GM19023 (cell line): Measurements from ENCODE around the gene KCNJ12.
"Not testable (repeated sequence)": the region's sequence is repeated elsewhere in the genome, so short reads cannot be mapped to it uniquely, and the experiment has no call there.

Source experiments
- ATAC-seq: cut with Tn5 transposase; IDR thresholded peaks from one replicate; pipeline ENCODE4 v1.9.1; 2021; ENCODE audit warnings: mild to moderate bottlenecking, moderate library complexity; ENCODE audit not compliant: unreplicated experiment

The KCNJ12 gene

DNA sequence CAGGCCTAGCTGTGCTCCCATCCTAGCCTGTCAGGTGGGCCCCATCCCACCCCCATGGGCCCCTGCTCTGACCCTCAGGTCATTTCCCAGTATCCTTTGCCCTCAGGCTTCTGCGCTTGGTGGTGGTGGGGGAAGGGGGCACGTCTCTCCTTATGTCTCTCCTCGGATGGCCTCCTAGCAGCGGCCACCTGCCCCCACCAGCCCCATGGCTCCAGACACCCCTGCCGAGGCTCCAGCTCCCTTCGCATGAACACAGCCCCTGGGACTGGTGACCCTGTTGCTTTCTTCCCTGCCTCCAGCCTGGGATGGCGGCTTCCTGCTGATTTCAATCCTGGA lies 27.3 kb upstream of the KCNJ12 start:
- ATAC-seq, result not testable (repeated sequence)

DNA sequence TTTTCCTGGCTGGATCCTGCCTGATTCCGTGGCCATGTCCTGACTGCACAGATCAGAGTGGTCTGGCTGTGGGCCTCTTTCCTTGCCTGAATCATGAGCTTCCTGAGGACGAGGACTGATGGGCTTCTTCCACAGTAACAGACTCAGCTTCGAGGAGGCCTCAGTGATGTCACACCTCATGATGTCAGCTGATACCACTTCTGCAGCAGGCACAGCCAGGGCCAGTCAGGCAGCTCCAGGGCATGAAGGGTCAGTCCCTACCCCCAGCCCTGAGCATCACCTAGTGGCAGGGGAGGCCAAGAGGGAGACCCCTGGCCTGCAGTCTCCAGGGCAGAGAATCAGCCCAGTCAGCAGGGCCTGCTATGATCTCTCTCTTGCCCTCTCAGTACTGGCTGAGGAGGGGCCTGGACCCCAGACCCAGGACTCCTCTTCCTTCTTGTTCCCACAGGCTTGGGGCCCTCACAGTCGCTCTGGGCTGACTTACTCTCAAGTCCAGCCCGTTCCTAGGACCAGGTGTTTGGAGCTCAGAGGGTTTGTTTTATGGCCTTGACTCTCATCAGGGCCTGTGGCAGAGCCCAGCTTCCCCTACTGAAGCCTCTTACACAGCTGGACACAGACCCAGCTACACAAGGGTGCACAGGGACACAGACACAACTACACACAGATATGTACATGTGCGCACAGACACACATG lies 26.7 kb upstream of the KCNJ12 start:
- not testable (repeated sequence) for ATAC-seq

DNA sequence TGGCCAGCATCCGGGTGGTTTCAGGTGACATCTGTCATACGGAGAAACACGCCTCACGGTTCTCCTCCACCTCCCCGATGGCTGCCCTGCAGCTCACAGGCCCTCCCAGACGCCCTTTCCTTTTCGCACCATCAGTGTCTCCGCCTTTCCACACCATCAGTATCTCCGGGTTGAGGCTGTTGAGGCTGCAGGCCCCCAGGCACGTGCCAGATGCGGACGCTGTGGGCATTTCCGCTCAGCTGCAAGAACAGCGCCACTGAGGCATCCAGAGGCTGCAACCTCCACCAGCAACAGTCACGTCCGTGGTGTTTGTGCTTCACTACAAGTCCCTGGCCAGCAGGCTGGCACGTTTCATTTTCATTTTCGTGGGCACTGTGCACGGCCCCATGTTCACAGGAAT lies 25.7 kb upstream of the KCNJ12 start:
- ATAC-seq, result not testable (repeated sequence)

DNA sequence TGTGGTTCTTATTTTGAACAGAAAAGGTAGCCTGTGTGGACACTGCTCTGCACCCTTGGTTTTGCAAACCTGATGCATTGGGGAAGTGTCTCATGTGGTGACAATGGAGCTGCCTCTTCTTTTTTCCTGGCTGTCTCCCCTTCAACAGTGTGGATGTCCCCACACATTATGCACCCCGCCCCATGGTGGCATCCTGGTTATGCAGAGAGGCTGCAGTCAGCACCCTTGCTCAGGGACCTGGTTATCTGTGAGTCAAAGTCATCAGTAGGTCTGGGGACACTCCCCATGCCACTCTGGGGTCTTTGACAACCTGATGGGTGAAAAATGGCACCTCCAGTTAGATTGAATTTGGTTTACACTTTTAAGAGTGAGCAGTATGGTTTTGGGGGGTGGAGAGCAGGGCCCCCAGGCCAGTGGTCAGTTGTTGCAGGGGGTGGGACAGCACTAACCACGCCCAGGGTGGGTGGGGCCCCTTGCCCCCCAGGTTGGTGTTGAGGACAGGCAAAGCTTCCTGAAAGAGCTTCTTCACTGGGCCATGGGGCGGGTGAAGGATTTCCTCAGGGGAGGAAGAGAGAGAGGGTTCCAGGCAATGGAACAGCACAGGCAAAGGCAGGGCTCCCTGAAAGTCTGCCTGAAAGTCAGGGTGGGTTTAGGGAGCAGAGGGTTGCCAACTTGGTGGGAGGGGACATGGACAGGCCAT lies 24.6 kb upstream of the KCNJ12 start:
- no peak for ATAC-seq

DNA sequence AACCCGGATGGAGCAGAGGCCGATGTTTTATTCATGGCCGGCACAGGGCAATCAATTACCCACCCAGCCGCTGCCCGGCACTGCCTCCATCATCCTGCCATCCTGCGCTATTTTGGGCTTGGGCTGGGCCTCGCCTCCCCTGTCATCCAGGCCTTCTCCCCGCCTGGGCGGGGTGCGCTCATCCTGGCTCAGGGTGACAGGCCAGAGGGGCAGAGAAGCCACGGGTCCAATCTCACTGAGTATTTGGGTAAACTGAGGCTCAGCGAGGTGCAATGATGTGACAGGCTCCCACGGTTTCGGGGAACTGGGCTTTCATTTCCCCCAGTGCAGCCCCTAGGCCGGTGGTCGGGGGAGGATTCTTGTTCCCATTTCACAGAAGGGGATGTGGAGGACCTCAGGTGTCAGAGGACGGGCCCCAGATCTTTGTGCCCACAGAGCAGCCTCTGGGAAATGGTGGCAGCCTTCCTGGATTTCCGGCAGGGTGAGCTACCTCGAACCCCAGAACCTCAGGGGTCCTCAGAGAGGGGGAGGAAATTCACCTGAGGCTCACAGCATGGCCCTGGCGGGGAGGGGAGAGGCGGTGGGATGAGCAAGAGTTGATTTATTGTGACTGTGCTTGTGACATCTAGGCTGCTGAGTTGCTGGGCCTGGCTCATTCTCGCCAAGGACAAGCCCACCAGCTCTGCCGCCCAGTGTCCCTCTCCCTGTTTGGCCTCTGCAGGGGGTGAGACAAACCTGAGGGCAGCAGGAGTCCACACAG lies 23.8 kb upstream of the KCNJ12 start:
- ATAC-seq, result no peak

DNA sequence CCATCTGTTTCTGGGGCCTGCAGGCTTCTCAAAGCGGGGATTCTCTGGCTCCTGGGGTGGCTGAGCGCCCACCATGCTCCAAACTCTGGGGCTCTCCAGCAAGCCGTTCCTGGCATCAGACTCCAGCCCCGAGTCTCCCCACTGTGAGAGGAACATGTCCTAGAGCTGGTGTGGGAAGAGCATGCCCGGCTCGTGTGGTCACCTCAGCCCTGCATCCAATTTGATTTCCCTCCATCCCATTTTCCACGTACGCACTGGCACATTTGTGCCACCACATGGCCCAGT lies 23.2 kb upstream of the KCNJ12 start:
- ATAC-seq, result no peak

DNA sequence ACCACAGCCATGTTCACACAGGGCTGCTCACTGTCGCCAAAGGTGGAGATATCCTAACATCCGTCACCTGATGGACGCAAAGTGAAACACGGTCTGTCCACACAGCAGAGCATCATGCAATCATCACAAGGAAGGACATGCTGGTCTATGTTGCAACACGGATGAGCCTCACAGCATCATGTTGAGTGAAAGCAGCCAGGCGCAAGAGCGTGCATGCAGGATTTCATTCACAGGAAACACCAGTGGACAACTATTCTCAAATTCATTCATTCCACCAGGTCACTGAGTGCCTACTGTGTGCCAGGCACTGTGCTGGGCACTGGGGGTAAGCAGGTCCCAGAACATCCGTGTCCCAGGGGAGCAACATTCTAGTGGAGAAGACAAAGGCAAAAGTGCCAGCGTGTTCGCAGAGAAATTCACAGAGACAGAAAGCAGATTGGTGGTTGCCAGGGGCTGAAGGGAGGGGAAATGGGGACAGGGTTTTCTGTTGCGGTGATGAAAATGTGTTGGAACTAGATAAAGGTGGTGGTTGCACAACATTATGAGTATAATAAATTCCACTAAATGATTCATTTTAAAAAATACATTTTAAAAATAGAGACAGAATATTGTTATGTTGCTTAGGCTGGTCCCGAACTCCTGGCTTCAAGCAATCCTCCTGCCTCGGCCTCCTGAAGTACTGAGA lies 22.7 kb upstream of the KCNJ12 start:
- ATAC-seq, result no peak

DNA sequence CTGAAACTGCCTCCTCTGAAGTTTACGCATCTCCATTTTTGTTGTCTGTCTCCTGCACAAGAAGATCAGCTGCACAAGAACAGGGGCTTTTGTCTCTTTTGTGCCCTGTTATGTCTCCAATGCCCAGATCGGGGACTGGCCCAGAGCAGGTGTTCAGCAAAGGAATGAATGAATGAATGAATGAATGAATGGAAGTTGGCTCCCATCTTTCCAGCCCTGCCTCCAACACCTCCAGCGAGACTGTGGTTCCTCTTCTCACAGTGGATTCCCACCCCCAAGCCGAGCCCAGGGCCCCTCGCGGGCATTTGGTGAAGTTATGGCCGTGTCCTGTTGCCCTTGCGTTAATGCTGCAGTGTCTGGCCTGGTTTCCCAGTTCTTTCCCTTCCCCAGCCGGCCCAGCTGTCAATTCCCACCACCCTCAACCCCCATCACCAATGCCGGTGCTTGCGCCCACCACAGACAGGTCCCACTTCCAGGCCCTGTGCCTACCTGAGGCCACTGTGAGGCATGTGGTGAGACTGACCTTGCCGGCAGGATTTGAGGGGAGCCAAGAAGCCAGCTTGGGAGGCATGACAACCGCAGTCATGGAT lies 21.3 kb upstream of the KCNJ12 start:
- ATAC-seq, result no peak

DNA sequence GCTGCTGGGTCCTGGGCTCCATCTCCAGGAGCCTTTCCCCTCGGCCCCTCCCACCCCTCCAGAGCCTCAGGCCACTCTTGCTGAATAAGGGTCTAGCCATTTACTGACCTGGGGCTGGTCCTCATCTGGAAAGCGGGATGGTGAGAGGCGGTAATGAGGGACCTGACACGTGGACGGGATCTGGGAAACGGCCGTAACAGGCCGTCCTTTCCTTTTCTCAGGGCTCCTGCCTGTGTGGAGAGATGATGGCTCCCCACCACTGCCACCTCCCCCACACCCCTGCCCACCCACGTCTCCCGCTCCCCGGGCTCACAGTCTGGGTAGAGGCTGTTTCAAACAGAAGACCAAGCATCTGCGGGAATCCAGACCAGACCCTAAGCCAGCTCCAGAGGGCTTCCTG lies 20.6 kb upstream of the KCNJ12 start:
- ATAC-seq, result no peak

DNA sequence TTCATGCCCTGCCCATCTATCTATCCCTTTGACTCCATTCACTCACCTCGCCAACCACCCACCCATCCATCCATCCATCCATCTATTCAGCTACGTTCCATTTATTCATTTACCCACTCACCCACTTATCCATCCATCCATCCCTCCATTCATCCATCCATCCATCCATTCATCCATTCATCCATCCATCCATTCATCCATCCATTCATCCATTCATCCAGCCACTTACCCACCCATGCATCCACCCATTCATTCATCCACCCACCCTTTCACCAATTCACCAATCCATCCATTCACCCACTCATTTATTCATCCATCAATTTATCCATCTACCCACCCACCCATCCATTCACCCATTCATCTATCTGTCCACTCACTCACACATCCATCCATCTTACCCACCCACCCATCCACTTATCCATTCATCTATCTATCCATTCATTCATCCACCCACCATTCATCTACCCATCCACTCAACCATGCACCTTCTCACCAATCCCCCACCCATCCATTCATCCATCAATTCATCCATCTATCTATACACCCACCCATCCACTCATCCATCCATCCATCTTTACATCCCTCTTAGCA lies 19.5 kb upstream of the KCNJ12 start:
- no peak for ATAC-seq

DNA sequence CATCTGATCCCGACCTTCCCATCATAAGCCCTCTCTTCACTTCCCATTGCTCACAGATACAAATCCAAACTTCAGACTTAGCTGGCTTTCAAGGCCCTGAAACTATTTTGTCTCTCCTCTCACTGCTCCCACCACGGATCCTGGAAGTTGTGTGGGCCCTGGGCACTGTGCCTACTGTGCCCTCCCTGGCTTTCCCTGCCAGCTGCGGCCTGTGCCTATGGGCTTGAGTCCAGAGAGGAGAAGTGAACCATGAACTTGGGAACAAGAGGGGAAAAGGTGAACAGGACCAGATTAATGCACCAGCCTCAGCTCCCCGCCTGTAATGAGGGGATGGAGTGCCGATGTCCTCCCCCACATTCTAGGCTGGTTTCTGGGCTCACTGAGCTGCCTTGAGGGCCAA lies 18.9 kb upstream of the KCNJ12 start:
- no peak for ATAC-seq

DNA sequence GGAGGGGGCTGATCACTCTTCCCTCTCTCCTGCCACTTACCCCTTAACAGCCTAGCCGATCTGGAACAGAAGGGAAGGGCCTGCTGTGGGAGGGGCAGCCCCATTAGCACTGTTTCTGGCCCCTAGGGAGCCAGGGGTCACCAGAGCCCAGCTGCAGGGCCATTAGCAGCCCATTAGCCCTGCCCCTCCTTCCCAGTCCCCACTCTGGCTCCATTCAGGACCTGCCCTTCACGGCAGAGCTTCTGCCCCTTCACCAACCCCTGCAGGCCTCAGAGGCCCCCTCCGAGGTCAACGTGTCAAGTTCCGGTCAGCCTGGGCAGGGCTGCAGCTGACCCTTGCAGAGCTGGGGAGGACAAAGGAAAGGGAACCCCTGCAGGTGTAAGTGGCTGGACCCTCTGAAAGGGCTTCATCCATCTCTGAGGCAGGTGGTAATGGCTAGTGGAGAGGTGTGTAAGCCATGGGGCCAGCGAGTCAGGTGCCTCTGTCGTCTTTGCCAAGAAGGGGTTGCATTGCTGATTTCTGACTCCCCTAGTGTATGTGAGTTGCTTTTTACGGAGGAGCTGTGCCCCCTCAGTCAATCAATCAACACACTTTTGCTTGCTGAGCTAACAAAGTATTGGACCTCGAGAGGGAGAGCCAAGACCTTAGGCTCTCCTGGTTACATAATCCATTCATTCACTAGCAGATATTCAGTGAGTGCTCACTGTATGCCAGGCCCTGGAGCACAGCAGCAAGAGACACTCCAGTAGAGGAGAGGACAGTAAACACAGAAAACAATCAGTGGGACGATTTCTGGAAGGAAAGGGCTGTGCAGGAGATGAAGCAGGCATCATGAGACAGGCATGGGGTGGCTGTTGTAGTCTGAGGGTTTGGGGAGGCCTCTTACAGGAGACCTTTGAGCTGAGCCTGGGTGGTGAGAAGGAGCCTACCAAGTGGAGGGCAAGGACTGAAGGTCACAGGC lies 18.2 kb upstream of the KCNJ12 start:
- no peak for ATAC-seq

DNA sequence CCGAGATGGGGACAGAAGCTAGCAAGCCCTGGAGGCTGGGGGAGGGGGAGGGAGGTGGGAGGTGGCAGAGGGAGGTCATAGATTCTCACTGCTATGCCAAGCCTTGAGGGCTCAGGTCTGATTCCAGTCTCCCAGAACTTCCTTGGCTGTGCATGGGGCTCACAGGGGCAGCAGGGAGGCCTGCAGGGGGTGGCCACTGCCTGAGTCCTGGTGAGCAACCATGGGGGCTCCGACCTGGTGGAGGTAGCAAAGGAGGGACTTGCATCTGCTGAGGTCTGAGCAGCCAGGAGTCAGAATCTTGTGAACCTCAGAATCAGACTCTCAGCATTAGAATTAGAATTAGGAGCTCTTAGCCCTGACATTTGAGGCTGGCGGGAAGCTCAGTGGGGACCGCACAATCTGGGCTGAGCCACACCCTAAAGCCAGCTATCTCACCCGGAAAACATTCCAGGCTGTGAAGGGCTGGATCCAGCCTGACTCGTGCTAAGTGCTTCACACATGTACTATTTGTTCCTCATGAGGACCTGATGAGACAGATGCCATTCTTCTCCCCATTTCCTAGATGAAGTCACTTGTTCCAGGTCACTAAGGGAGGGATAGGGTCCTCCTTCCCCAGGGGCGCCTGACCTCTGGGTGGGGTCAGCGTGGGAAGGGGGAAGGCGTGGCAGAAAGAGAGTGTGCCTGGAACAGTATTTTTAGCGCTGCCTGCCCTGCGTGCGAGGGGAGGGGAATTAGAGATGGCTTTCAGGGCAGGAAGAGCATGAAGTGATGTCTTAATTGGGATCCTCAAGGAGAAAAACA lies 17.3 kb upstream of the KCNJ12 start:
- no peak for ATAC-seq

DNA sequence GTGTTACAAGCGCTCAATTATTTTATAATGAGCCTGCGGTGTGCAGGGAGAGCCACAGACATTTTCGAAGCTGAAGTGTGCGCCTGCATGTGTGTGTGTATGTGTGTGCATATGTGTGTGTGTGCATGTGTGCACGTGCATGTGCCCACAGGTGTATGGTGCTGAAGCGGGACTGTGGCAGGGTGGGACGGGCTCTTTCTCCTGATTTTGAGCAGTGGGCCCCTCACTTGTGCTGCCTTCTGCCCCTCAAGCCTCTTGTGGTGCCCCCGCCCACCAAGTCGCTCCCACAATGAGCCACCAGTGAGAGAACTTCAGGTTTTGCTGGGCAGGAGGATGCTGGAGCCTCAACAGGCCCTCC lies 16.7 kb upstream of the KCNJ12 start:
- ATAC-seq, result no peak

DNA sequence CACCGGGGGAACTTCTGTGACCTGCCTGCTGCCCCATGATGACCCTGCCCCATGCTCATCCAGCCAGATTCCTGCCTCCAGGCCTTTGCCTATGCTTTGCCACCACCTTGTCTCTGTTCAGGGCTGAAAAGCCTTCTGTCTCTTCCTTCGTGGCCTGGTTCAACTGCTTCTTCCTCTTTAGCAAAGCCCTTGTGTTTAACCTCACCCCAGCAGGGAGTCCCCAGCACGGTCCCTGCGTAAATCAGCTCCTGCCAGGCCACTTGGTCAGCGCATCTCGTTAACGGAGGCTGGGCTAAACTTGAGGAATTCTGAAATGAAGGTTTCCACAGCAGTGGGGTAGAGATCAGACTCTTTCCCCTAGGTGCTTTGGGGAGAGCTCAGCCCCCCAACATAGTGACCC lies 16.1 kb upstream of the KCNJ12 start:
- ATAC-seq, result no peak

DNA sequence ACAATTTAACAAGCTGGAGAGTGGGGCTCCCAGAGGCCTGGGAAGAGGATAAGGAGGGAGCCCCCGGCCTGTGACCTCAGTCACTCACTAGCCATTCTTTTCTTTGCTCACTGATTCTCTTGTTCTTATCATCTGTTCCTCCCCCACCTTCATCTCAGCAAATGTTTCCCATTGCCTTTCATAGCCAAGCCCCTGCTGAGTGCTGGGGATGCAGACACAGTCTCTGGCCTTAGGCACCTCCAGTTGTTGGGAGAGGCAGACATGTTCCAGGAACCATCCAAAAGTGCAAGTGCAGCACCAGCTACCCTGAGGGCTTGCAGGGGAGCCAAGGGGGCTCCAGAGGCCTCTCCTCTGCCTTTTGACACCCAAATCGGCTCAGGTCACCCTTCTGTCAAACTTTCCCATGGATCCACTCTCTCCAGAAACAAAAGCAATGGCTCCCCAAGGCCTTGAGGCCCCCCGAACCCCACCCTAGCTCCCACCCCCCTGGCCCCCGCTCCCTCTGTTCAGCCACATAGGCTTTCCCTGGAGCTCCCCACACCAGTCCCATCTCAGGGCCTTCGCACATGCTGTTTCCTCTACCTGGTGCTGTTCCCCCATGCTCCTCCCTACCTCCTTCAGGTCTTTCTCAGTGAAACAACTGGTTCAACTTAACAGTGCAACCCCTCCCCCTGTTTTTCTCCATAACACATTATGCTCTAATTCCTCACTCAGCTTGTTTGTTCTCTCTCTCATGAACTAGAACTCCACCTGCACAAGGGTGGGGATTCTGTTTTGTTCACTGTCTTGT lies 14.9 kb upstream of the KCNJ12 start:
- ATAC-seq, result no peak

DNA sequence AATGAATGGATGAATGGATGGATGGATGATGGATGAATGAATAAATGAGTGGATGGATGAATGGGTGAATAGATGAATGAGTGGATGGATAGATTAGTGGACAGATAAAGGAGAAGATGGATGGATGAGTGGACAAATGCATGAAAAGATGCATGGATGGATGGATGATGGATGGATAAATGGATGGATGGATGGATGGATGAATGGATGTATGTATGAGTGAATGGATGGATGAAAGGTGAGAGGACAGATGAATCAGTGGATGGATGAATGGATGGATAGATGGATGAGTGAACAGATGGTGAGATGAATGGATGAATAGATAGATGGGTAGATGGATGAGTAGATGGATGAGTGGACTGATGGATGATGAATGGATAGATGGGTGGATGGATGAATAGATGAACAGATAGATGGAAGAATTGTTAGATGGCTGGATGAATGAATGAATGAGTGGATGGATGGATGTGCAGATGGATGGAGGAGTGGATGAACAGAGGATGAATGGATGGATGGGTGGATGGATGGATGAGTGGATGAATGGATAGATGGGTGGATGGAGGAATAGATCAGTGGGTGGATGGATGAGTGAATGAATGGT lies 13.7 kb upstream of the KCNJ12 start:
- no peak for ATAC-seq
